Mammary epithelial cell (primary cell): Measurements from ENCODE around the gene PANX3.

Experiments used
- EZH2 ChIP-seq: IDR thresholded peaks from 2 replicates; pipeline ENCODE4 v1.6.1; 2012; ENCODE audit warnings: low read length, inconsistent platforms, borderline replicate concordance
- TF ChIP-seq, protein P1 (sequence below), 2 donors: IDR thresholded peaks in 1 of 2; conservative IDR thresholded peaks in 1 of 2; 2 replicates each; pipeline ENCODE4 v1.5.1; 2011 to 2012; ENCODE audit warnings: inconsistent platforms in 2 of 2, low read length in 2 of 2, mild to moderate bottlenecking in 2 of 2, control low read depth in 1 of 2, low read depth in 1 of 2; ENCODE audit not compliant: insufficient read depth in 1 of 2; ENCODE audit errors: extremely low read depth in 1 of 2

DNA sequence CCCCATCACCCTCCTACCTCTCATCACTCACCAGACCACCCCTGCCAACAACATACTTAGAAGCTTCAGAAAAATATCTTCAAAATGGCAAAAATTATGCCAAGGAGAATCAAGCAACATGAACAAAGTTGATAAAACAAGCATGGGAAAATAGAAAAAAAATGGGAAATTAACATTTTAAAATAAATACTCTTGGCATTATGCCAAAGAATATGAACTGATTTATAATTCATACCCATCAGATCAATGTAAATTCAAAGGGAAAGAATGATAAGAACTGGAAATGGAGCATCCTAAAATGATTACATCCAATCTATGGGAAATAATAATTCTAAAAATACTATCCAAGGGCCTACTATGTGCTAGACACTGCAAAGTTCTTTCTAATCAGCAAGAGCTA, 50.3 kb downstream of the PANX3 start:
- TF ChIP-seq, protein P1, sequence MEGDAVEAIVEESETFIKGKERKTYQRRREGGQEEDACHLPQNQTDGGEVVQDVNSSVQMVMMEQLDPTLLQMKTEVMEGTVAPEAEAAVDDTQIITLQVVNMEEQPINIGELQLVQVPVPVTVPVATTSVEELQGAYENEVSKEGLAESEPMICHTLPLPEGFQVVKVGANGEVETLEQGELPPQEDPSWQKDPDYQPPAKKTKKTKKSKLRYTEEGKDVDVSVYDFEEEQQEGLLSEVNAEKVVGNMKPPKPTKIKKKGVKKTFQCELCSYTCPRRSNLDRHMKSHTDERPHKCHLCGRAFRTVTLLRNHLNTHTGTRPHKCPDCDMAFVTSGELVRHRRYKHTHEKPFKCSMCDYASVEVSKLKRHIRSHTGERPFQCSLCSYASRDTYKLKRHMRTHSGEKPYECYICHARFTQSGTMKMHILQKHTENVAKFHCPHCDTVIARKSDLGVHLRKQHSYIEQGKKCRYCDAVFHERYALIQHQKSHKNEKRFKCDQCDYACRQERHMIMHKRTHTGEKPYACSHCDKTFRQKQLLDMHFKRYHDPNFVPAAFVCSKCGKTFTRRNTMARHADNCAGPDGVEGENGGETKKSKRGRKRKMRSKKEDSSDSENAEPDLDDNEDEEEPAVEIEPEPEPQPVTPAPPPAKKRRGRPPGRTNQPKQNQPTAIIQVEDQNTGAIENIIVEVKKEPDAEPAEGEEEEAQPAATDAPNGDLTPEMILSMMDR (conservative IDR thresholded peaks at IDR 0.05 in 1 of 2, IDR thresholded peaks at IDR 0.05 in 1 of 2; ENCODE audit: extremely low read depth in 1 of 2, insufficient read depth in 1 of 2, low read depth in 1 of 2, low read length in 2 of 2): no peak
- no peak for TF ChIP-seq EZH2
